ENCODE results near the gene LAMTOR5.
"Not testable (repeated sequence)": the region's sequence is repeated elsewhere in the genome, so short reads cannot be mapped to it uniquely, and the experiment has no call there.

Gene LAMTOR5

GRCh38 chr1:110425612-110426152 is 18.2 kb upstream of the LAMTOR5 start:
- DNase-seq, result no peak

DNA sequence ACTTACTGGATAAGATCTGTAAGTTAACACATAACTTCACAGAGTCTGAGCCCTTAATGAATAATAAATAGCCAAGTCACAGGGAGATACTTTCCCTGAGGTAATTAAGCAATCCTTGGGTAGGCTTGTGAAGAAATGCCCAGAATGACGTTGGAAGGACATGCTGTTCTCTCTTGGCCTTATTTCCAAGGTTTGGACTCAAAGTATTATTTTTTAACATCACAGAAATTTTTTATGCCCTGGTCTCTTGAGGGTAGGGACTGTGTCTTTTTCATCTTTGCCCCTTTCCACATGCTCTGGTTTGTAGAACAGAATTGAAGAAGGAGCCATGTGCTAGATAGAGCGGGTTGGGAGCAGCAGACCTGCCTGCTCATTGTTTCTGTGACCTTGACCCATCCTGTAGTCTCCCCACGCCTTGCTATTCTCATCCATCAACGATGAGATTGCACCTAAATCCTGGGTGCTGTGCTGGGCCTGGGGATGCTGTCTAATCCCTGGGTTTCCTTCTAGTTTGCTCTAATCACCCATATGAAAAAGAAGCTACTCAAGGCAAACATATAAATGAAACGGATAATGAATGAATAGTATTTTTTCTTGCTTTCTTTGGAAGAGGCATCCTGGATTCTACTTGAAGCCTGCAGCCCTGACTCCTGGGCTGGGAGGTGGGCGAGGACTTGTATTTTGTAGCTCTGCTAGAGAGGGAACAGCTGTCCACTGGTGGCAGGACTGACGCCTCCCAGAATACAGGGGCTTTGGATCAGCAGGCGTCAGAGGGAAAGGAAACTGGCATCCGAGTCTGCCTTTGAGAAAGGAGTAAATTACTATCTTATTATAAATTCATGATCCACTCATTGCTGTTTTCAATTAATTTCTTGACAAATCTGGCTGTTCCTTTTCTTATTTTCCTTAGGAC is 17.5 kb upstream of the LAMTOR5 start:
- DNase-seq, result no peak

DNA sequence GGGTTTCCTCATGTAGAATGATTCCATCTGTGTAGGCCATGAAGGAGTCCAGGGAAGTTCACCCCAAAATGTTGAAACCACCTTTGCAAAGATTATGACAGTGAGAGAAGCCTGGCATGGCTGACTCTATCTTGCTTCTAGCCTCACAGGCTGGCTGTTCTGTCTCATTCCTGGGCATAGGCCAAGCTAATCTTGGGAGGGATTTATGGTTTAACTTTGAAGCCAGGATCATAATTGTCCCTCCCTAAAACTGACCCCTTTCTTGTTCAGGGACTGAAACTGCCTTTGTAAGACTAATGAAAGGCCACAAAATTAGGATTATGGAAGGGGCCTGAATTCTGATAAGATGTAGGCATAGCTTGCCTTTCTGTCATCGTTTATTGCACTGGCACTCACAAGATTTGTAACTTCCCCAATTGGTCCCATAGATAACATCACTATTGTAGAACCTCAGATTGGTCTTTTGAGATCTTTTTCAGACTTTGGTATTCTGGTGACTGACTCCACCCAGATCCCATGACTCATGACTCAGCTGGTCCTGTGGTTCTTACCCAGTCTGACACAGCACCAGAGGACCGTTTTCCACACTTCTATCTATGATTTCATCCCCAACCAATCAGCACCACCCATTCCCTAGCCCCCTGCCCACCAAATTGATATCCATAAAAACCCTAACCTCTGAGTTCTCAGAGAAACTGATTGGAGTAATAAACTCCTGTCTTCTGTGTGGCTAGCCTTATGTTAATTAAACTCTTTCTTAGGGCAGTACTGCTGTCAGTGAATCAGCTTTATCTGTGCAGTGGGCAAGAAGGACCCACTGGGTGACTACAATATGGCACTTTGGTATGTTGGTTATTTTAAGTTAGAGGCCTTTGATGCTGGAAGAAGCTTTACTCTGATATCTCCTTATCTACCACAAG is 13.6 kb upstream of the LAMTOR5 start:
- no peak for DNase-seq

- DNase-seq, result no peak
Observed at GRCh38 chr1:110420023-110420662, 12.6 kb upstream of the LAMTOR5 start.

- no peak for DNase-seq
Observed at GRCh38 chr1:110418729-110419128, 11.2 kb upstream of the LAMTOR5 start.

GRCh38 chr1:110413045-110413444 is 5.6 kb upstream of the LAMTOR5 start:
- not testable (repeated sequence) for DNase-seq

DNA sequence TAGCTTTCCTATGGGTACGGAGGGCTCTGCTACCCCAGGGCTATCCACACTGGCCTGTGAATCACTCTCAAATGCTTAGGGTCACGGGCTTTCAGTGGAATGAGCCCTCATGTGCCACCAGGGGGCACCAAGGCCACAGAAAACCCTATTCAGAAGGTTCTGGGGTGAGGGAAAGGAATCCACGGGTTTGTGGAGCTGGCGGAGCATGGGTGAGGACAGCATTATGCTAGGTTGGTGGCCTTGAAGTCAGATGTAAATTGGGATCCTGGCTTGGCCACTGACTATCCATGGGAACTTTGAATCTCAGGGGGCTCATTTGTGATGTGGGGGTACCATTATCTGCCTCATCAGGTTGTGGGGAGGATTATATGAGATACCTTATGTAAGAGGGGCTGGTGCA is 5.1 kb upstream of the LAMTOR5 start:
- DNase-seq, result peak; percentile 45

GRCh38 chr1:110411173-110411735 is 3.8 kb upstream of the LAMTOR5 start:
- DNase-seq, result no peak

DNA sequence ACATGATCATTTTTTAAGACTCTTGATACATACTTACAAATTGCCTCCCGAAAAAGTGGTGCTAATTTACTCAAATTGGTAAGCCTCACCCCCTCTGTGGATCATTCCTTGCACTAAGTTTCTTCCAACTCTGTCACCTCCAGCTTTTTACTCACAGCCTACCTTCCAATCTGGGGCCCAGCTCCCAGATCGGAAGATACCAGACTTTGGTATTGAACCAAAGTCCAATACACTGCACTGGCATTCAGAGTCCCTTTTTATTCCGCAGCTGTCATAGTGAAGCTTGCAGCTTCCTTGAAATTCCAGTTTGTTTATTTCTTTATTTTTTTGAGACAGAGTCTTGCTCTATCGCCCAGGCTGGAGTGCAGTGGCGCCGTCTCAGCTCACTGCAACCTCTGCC is 1.8 kb upstream of the LAMTOR5 start:
- DNase-seq, result no peak

DNA sequence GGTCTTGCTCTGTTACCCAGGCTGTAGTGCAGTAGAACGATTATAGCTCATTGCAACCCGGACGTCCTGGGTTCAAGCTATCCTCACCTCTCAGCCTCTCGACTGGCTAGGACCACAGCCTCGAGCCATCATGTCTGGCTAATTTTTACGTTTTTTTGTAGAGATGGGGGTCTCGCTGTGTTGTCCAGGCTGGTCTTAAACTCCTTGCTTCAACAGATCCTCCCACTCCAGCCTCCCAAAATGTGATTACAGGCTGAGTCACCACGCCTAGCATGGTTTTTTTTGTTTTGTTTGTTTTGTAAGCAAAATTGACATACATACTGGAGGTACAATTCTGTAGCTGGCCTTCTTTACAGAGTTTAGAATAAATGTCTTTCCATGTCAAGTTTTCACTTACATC is 994 bp upstream of the LAMTOR5 start:
- DNase-seq, result no peak

DNA sequence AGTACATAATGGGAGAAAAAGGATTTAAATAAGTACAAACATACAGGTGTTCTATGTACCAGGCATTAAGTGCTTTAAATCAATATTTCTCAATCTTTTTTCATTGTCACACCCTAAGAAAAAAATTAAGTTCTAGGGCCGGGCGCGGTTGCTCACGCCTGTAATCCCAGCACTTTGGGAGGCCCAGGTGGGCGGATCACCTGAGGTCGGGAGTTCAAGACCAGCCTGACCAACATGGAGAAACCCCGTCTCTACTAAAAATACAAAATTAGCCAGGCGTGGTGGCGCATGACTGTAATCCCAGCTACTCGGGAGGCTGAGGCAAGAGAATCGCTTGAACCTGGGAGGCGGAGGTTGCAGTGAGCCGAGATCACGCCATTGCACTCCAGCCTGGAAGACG is 1.1 kb downstream of the LAMTOR5 start:
- not testable (repeated sequence) for DNase-seq

DNA sequence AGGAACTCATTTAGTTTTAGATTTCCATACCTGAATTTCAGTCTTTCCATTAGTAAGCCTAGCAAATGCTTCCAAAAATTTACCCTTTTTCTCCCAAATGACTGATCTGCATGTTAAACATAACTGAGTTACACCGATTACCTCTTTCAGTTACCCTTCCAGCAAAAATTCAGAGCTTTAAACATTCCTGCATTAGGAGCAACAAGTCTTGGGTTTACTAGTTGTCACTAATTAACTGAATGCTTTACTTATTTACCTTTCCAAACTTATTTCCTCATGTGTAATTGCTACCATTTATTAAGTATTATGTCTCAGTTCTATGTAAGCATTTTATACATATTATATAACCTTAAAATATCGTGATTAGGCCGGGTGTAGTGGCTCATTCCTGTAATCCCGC is 3.1 kb downstream of the LAMTOR5 start:
- DNase-seq, result no peak

GRCh38 chr1:110403805-110404204 is 3.7 kb downstream of the LAMTOR5 start:
- DNase-seq, result no peak

DNA sequence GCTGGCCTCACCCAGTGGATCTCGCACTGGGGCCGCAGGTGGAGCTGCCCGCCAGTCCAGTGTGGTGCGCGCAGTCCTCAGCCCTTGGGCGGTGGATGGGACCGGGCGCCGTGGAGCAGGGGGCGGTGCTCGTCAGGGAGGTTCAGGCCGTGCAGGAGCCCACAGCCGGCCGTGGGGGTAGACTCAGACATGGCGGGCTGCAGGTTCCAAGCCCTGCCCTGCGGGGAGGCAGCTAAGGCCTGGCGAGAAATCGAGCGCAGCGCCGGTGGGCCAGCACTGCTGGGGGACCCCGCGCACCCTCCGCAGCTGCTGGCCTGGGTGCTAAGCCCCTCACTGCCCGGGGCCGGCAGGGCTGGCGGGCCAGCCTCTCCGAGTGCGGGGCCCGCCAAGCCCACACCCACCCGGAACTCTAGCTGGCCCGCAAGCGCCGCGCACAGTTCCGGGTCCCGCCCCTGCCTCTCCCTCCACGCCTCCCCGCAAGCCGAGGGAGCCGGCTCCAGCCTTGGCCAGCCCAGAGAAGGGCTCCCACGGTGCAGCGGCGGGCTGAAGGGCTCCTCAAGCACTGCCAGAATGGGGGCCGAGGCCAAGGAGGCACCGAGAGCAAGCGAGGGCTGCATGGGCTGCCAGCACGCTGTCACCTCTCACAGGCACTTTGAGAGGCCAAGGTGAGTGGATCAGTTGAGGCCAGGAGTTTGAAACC is 11.1 kb downstream of the LAMTOR5 start:
- DNase-seq, result not testable (repeated sequence)

GRCh38 chr1:110394493-110394820 is 13.0 kb downstream of the LAMTOR5 start:
- no peak for DNase-seq

- DNase-seq, result no peak
Observed at GRCh38 chr1:110393691-110394492, 13.6 kb downstream of the LAMTOR5 start.

- DNase-seq, result no peak
Observed at GRCh38 chr1:110393286-110393685, 14.2 kb downstream of the LAMTOR5 start.

DNA sequence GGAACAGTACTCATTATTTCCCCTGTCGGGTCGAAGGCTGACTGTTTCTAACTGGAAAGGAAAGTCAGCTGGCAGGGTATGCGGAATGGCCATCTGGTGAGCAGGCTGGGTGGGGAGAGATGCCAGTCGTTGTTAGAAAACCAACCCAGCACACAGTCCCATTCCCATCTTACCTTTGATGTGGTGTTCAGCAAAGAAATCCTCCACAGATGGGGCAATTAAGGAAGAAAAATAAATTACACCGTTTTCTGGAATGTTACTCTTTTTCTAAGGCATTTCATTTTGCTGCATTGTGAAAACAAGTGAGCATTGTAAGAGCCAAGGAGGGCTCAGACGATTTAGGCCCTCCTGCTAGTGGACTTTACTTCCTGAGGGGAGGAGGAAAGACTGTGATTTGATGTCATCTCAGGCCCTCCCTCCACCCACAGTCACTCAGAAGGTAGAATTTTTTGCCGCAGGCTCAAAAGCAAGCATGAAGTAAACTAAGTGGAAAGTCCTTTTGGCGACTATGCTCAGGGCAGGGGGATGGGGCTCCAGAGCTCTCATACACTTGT is 16.7 kb downstream of the LAMTOR5 start, which contains the start of gene SLC16A4:
TSS of gene SLC16A4 (minus strand) at position 335 of the 554 bp plus-strand sequence. CDS start 1,703 bp downstream, outside the sequence.
- DNase-seq, result no peak

DNA sequence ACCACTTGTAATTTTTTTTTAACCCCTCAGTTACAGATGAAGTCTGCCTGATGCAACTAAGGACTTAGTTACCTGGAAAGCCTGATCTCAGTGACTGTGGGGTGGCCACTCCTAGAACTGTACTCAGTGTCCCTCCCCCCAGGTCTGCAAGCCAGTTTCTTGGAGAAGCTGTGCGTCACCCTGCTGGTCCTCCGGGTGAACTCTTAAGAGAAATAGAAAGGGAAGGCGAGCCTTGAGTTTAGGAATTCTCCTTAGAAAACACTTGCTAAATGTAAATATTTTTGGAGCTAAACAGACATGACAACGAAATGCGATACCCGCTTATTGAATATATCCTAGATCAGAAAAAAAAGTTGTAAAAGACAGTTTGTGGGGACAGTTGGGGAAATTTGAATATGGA is 17.4 kb downstream of the LAMTOR5 start:
- no peak for DNase-seq

DNA sequence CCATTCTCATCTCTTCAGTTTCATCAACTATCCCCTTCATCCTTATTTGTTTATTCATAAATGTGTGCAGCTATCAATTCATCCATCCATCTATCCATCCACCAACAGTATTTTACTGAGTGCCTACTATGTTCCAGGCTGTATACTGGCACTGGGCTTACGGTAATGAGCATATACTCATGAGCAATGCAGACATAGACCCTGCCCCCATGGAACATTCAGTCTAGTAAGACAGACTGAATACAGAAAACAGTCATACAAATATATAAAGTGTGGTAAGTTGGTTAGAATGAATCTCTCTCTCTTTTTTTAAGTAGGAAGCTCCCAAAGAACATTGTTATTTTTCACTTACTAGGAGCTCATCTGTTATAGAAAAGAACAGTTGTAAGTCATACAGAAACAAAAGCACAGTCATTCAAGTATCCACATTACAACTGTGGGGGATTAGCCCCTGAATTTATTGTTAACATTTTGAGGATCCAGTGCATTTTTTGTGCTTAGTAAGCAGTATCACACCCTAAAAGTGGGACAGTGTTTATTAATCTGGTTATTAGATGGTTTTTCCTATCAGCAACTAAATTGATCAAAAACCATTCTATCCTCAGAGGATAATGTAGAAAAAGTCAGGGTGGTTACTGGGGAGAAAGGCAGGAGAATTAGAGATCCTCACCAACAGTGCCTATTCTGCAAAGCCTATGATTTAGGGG is 20.3 kb downstream of the LAMTOR5 start:
- DNase-seq, result no peak

Data from activated effector memory CD4-positive, alpha-beta T cell treated with Interleukin-2 at 50 U/mL for 16 hours (primary cell).